DMS53 treated with DMSO at 0.1 percent for 48 hours (cell line): ENCODE data around the gene GSTA5.
"Not testable (repeated sequence)": the region's sequence is repeated elsewhere in the genome, so short reads cannot be mapped to it uniquely, and the experiment has no call there.

ENCODE experiments used
- DNase-seq: peaks from one replicate; lab custom pipeline; 2025; ENCODE audit not compliant: unreplicated experiment; lab: John Stamatoyannopoulos, UW

The GSTA5 gene

DNA sequence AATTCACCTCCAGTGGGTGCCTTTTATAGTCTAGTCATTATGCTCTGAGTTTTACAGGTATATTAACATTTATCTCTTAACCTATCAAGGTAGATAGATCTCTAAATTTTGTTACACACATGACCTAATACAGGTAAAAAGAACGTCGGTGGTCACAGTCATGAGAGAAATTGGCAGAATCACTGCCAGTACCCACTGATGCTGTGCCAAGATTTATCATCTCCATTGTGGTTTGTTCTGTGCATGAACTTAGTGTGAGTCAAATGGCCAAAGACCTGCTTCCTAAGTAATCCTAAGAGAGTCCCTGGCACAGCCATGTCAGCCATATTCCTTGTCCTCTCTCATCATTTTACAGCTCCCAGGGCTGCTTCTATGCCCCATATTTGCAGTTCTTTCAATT, 46.2 kb downstream of the GSTA5 start:
- not testable (repeated sequence) for DNase-seq

DNA sequence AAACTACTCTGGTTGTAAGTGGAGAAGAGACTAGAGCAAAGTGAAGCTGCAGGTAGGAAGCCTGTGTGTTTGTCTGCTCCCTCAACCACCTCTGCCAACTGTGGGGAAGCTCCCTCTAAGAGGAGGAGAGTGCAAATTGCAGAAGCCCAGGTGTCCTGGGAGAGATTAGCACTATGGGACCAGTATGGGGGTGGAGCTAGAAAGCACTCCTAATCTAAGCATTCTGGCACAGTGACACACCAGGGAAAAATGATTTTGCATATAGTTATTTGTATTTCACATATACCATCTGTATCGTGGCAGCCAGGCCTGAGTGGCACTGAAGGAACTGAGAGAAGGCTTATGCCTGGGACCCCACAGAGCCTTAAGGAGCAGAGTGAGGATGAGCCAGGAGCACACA, 49.8 kb downstream of the GSTA5 start:
- DNase-seq, result no peak

DNA sequence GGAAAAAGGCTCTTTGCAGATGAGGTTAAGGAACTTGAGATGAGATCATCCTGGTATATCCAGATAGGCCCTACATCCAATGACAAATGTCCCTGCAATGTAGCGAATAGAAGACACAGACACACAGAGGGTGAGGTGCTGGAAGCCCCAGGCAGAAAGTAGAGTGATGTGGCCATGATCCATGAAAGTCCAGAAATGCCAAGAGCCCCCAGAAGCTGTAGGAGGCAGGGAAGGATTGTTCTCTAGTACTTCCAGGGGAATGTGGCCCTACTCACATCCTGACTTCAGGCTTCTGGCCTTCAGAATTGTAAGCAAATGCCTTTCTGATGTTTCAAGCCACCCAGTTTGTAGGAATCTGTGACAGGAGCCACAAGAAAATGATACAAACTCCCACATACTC, 51.0 kb downstream of the GSTA5 start:
- not testable (repeated sequence) for DNase-seq

DNA sequence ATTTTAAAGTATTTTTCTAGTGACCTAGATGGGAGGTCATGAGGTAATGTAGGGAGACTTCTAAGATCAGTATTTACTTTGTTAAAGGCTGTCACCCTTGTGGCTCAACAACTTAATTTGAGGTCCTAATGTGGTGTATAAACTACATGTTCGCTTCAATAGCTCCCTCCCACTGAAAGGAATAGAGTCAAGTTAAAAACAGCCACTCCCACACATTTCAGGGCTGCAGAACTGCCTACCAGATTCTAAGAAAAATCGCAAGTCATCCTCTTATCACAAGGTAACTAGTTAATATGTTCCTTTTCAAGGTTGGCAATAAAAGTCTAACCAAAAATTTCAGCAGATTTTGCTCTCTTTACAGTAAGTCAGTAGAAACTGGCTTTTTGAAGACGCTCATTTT, 52.1 kb downstream of the GSTA5 start:
- no peak for DNase-seq

DNA sequence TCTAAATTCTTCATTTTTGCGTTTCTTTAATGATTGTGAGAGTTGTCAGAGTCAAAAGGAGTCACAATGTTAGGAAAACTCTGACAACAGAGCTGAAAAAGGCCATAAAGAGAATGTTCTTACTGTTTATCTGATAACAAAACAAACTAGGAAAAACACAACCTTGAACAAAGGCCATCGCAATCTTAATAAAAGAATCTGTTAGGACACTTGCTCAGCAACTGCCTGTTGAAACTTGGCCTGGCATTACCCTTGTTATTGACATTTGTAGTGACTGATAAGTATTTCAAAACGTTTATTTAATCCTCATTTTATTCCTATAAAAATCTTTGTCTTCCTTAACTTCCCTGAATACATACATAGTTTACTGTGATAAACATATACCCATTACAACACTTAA, 52.7 kb downstream of the GSTA5 start:
- DNase-seq, result no peak

DNA sequence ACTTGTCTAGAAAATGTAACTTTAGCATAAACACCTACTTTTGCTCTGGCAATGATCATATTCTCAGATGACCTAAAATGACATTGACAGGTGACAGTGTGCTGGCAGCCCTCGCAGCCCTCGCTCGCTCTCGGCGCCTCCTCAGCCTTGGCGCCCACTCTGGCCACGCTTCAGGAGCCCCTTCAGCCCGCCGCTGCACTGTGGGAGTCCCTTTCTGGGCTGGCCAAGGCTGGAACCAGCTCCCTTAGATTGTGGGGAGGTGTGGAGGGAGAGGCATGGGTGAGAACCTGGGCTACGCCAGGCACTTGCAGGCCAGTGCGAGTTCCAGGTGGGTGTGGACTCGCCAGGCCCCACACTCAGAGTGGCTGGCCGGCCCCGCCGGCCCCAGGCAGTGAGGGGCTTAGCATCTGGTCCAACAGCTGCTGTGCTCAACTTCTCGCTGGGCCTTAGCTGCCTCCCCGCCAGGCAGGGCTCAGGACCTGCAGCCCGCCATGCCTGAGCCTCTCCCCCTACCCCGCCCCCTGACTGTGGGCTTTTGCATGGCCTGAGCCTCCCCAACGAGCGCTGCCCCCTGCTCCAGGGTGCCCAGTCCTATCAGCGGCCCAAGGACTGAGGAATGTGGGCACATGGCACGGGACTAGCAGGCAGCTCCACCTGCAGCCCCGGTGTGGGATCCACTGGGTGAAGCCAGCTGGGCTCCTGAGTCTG, 54.2 kb downstream of the GSTA5 start:
- DNase-seq, result no peak

DNA sequence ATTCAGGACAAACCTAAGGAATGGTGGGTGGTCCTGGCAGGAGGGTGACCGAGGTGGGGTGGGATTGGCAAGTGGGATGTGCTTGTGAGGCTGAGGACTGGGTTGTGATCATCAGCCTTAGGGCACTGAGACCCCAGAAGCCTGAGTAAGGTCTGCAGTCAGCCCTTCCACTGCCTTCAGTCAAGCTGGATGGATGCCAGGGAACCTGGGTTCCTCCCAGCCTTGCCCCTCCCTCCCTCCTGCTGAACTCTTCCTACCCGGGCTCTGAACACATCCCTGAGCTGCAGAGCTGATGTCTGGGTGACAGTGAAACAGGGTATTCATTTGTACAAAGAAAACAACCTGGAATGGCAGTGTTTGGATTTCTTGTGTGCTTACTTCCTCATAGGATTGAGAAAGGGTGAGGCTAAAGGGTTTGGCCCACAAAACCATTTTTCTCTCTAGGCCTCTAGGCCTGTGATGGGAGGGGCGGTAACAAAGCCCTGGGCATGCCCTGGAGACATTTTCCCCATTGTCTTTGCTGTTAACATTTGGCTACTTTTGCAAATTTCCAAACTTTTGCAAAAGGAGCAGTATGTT, 57.8 kb downstream of the GSTA5 start:
- not testable (repeated sequence) for DNase-seq

DNA sequence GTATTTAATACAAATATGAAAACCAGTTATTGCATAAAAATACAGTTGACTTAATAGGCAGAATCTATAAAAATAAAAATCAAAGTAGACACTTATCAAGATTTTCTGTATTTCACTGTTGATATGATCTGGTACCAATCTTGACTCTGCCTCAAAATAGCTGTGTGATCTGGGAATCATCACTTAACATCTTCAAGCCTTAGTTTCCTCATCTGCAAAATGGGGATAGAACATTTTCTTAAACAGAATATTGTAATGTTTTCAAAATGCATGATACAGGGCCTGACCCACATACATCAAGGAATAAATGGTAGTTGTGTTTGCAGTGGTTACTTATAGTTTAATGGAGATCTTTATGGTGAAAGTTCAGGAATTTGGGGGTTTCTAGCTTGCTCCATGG, 58.4 kb downstream of the GSTA5 start:
- DNase-seq, result not testable (repeated sequence)
